Ishikawa (cell line): ENCODE results near the gene CPNE2.

Experiments used
- EP300 ChIP-seq: IDR thresholded peaks from 2 replicates; pipeline ENCODE4 v1.6.1; 2012; ENCODE audit warnings: borderline replicate concordance
- TCF12 ChIP-seq: IDR thresholded peaks from 2 replicates; pipeline ENCODE4 v1.6.1; 2012; ENCODE audit warnings: low read depth
- YY1 ChIP-seq: IDR thresholded peaks from 2 replicates; pipeline ENCODE4 v1.6.1; 2012; ENCODE audit warnings: low read depth
- TF ChIP-seq, protein P1 (sequence below): IDR thresholded peaks from 2 replicates; pipeline ENCODE4 v1.6.1; 2012

DNA sequence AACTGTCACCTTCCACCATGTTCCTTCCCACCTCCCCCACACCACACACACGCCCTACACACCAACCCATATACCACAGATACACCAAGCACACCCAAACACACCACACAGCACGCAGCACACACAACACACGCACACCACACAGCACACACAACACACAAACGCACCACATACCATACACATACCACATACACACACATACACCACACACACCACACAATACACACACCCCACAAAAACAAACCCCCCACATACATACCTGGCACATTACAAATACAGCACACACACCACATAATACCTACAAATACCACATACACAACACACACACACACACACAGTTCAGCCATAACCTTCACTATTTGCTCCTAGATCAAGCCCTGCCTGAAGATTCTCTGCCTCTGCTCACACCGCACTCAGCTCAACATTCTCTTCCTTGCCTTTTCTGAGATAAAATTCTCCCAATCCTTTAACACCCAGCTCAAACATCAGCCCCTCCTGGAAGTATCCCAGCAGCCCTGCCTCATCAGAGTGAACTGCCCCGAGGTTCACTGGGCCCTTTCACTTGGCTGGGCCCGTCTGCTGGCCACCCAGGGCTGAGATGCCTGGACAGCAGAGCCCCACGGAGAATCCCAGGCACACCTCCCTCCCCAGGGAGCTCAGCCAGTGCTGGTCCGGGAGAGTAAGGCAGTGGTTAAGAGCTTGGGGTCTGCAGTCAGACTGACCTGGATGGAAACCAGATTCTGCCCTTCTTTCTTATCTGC lies 31.9 kb upstream of the CPNE2 start:
- TF ChIP-seq TCF12 (no peak), EP300 (no peak), YY1 (no peak)
- TF ChIP-seq, protein P1, sequence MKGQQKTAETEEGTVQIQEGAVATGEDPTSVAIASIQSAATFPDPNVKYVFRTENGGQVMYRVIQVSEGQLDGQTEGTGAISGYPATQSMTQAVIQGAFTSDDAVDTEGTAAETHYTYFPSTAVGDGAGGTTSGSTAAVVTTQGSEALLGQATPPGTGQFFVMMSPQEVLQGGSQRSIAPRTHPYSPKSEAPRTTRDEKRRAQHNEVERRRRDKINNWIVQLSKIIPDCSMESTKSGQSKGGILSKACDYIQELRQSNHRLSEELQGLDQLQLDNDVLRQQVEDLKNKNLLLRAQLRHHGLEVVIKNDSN = no peak
